Measurements from ENCODE around the gene SPNS2. TPM values are rescaled to one million over a fixed set of nuclear protein-coding genes. Genes with fewer than 3 reads are reported as not detected.

SPNS2 gene
- total and polyA plus RNA-seq, 2 donors (not counting 1 experiment from before 2014, with no cell fraction given) = 0.17 TPM; not detected in 1

DNA sequence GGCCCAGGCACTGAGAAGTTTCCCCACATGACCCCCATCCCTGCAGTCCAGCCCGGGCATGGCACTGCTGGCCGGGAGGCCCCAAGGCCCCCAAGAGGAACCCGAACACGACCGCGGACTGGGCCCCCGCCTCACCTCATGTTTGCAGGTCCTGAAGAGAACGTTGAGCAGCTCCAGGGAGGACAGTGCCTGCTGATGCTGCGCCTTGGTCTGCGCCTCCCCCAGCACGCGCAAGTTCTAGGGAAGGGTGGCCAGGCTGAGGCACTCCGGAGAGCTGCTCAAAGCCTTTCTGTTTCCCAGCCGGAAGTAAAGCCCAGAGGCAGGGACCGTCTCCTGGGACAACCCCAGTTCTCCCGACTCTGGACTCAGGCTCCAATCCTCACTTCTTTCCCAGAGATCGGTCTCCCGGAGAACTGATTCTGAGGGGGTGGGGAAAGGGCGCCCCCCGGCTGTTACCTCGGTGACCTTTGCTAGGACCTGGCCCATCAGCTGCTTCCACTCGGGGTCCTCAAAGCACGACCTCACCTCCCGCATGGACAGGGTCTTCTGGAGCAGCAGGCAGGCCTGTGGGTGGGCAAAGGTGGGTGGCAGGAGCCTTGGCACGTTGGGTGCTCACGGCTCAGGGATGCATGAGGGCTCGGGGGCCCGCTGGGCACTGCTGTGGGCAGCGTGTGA, 42.8 kb downstream of the SPNS2 start:
- Histone ChIP-seq H3K27ac (ENCODE audit: insufficient read depth, low read length) (no peak overlapping the region), H2AFZ (ENCODE audit: low read length) (no peak overlapping the region), H3K4me3 (replicated peaks in 1 of 4; ENCODE audit: control extremely low read depth in 1 of 4, insufficient read depth in 1 of 4, low read depth in 3 of 4, low read length in 4 of 4) (no peak overlapping the region), H3K4me1 (ENCODE audit: control insufficient read depth, extremely low read depth, insufficient read depth, low read length) (no peaks in the 10 kb centered on the region), H3K9me3 (ENCODE audit: control insufficient read depth, insufficient read depth, low read depth, low read length) (no peaks in the 10 kb centered on the region), H4K20me1 (ENCODE audit: control insufficient read depth, extremely low read depth, insufficient read depth, low read length) (no peaks in the 10 kb centered on the region), H3K79me2 (ENCODE audit: control insufficient read depth, insufficient read depth, low read length) (no peaks in the 10 kb centered on the region), H3K36me3 (ENCODE audit: control insufficient read depth, insufficient read depth, low read length) (peaks cover 26% of the 10 kb centered on the region), H3K27me3 (ENCODE audit: control insufficient read depth, insufficient read depth, low read length) (no peaks in the 10 kb centered on the region), H3K9ac (ENCODE audit: insufficient read depth, low read length) (no peak overlapping the region), H3K4me2 (ENCODE audit: extremely low read depth, insufficient read depth, low read length) (no peak overlapping the region)
- no peak for DNase-seq (ENCODE audit: low read depth in 2 of 2)
- TF ChIP-seq EZH2 (IDR thresholded peaks at IDR 0.05; ENCODE audit: low read length, missing control alignments) = no peak
- TF ChIP-seq, protein P1, sequence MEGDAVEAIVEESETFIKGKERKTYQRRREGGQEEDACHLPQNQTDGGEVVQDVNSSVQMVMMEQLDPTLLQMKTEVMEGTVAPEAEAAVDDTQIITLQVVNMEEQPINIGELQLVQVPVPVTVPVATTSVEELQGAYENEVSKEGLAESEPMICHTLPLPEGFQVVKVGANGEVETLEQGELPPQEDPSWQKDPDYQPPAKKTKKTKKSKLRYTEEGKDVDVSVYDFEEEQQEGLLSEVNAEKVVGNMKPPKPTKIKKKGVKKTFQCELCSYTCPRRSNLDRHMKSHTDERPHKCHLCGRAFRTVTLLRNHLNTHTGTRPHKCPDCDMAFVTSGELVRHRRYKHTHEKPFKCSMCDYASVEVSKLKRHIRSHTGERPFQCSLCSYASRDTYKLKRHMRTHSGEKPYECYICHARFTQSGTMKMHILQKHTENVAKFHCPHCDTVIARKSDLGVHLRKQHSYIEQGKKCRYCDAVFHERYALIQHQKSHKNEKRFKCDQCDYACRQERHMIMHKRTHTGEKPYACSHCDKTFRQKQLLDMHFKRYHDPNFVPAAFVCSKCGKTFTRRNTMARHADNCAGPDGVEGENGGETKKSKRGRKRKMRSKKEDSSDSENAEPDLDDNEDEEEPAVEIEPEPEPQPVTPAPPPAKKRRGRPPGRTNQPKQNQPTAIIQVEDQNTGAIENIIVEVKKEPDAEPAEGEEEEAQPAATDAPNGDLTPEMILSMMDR (conservative IDR thresholded peaks at IDR 0.05 in 1 of 2, IDR thresholded peaks at IDR 0.05 in 1 of 2; ENCODE audit: low read depth in 1 of 2, low read length in 2 of 2) = no peak

GRCh38 chr17:4542003-4542725, 43.5 kb downstream of the SPNS2 start:
- no peak for TF ChIP-seq EZH2 (IDR thresholded peaks at IDR 0.05; ENCODE audit: low read length, missing control alignments)
- TF ChIP-seq, protein P1 (conservative IDR thresholded peaks at IDR 0.05 in 1 of 2, IDR thresholded peaks at IDR 0.05 in 1 of 2; ENCODE audit: low read depth in 1 of 2, low read length in 2 of 2) = no peak
- Histone ChIP-seq H3K27ac (ENCODE audit: insufficient read depth, low read length) (no peak overlapping the region), H3K9ac (ENCODE audit: insufficient read depth, low read length) (no peak overlapping the region), H3K79me2 (ENCODE audit: control insufficient read depth, insufficient read depth, low read length) (no peaks in the 10 kb centered on the region), H3K9me3 (ENCODE audit: control insufficient read depth, insufficient read depth, low read depth, low read length) (no peaks in the 10 kb centered on the region), H4K20me1 (ENCODE audit: control insufficient read depth, extremely low read depth, insufficient read depth, low read length) (no peaks in the 10 kb centered on the region), H3K27me3 (ENCODE audit: control insufficient read depth, insufficient read depth, low read length) (no peaks in the 10 kb centered on the region), H3K4me3 (replicated peaks in 1 of 4; ENCODE audit: control extremely low read depth in 1 of 4, insufficient read depth in 1 of 4, low read depth in 3 of 4, low read length in 4 of 4) (no peak overlapping the region), H3K4me1 (ENCODE audit: control insufficient read depth, extremely low read depth, insufficient read depth, low read length) (no peaks in the 10 kb centered on the region), H2AFZ (ENCODE audit: low read length) (no peak overlapping the region), H3K4me2 (ENCODE audit: extremely low read depth, insufficient read depth, low read length) (no peak overlapping the region), H3K36me3 (ENCODE audit: control insufficient read depth, insufficient read depth, low read length) (peaks cover 26% of the 10 kb centered on the region)
- no peak for DNase-seq (ENCODE audit: low read depth in 2 of 2)

GRCh38 chr17:4542726-4543191, 44.1 kb downstream of the SPNS2 start:
- no peaks in the 10 kb centered on the region for H3K4me1 ChIP-seq (ENCODE audit: control insufficient read depth, extremely low read depth, insufficient read depth, low read length)
- no peaks in the 10 kb centered on the region for H4K20me1 ChIP-seq (ENCODE audit: control insufficient read depth, extremely low read depth, insufficient read depth, low read length)
- H2AFZ ChIP-seq (ENCODE audit: low read length) = no peak overlapping the region
- H3K4me3 ChIP-seq (replicated peaks in 1 of 4; ENCODE audit: control extremely low read depth in 1 of 4, insufficient read depth in 1 of 4, low read depth in 3 of 4, low read length in 4 of 4) = no peak overlapping the region
- peaks cover 25% of the 10 kb centered on the region for H3K36me3 ChIP-seq (ENCODE audit: control insufficient read depth, insufficient read depth, low read length)
- no peak overlapping the region for H3K9ac ChIP-seq (ENCODE audit: insufficient read depth, low read length)
- DNase-seq (ENCODE audit: low read depth in 2 of 2) = no peak
- no peaks in the 10 kb centered on the region for H3K9me3 ChIP-seq (ENCODE audit: control insufficient read depth, insufficient read depth, low read depth, low read length)
- H3K79me2 ChIP-seq (ENCODE audit: control insufficient read depth, insufficient read depth, low read length) = no peaks in the 10 kb centered on the region
- TF ChIP-seq, protein P1 (conservative IDR thresholded peaks at IDR 0.05 in 1 of 2, IDR thresholded peaks at IDR 0.05 in 1 of 2; ENCODE audit: low read depth in 1 of 2, low read length in 2 of 2) = no peak
- TF ChIP-seq EZH2 (IDR thresholded peaks at IDR 0.05; ENCODE audit: low read length, missing control alignments) = no peak
- no peak overlapping the region for H3K27ac ChIP-seq (ENCODE audit: insufficient read depth, low read length)
- no peak overlapping the region for H3K4me2 ChIP-seq (ENCODE audit: extremely low read depth, insufficient read depth, low read length)
- H3K27me3 ChIP-seq (ENCODE audit: control insufficient read depth, insufficient read depth, low read length) = no peaks in the 10 kb centered on the region
